Hematopoietic multipotent progenitor cell (in vitro differentiated cells): ENCODE data around the gene GNAL. TPM values are rescaled to one million over a fixed set of nuclear protein-coding genes. Genes with fewer than 3 reads are reported as not detected.
"Not testable (repeated sequence)": the region's sequence is repeated elsewhere in the genome, so short reads cannot be mapped to it uniquely, and the experiment has no call there.

Experiments used
- DNase-seq, 3 donors: peaks; one replicate each; pipeline ENCODE4 v3.0.0-alpha.2; 2011 to 2015; ENCODE audit warnings: low read depth in 2 of 3, low spot score in 2 of 3
- total RNA-seq: library from RNA; depleted of rRNA; stranded (reverse); fragments of >200 nt; gene quantifications from one replicate; pipeline ENCODE4 v1.2.3, GENCODE V29; 2012

The GNAL gene
- total RNA-seq, 1 donor = 0.27 TPM

DNA sequence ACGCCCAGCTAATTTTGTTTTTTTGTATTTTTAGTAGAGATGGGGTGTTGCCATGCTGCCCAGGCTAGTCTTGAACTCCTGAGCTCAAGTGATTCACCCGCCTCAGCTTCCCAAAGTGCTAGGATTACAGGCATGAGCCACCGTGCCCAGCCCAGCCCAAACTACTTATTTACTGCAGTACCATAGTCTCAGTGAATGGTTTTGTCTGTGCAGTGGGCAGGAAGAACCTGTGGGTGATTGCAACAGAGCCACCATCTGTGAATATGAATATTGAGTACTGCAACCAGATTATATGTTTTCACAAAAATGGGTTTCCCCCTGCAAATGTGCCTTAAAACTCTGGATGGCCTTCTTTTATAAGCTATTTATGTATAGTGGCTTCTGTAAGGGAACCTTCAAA lies 210.0 kb downstream of the GNAL start:
- no peak for DNase-seq

- DNase-seq = no peak
These were observed 212.9 kb downstream of the GNAL start for GRCh38 chr18:11901826-11902438.

GRCh38 chr18:11902522-11903292 lies 213.6 kb downstream of the GNAL start:
- no peak for DNase-seq

DNA sequence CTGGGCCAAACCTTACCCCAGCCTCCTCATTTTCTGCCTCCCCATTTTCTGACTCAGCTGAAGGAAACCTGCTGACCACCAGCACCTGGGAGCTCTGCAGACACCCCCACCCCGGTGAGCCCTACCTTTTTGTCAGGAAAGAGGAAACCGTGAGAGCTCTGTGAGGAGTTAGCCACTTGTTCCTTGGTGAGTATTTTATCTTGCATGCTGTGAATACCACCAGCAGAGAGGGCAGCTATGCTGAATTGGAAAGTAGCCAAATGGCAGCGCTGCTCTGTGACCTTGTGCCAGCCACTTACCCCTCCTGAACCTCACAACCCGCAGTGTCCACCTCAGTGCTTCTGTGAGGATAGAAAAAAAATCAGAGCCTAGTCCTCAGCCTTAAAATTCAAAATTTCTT lies 216.5 kb downstream of the GNAL start:
- DNase-seq = no peak

- no peak for DNase-seq
These were observed 217.1 kb downstream of the GNAL start for GRCh38 chr18:11906176-11906575.

DNA sequence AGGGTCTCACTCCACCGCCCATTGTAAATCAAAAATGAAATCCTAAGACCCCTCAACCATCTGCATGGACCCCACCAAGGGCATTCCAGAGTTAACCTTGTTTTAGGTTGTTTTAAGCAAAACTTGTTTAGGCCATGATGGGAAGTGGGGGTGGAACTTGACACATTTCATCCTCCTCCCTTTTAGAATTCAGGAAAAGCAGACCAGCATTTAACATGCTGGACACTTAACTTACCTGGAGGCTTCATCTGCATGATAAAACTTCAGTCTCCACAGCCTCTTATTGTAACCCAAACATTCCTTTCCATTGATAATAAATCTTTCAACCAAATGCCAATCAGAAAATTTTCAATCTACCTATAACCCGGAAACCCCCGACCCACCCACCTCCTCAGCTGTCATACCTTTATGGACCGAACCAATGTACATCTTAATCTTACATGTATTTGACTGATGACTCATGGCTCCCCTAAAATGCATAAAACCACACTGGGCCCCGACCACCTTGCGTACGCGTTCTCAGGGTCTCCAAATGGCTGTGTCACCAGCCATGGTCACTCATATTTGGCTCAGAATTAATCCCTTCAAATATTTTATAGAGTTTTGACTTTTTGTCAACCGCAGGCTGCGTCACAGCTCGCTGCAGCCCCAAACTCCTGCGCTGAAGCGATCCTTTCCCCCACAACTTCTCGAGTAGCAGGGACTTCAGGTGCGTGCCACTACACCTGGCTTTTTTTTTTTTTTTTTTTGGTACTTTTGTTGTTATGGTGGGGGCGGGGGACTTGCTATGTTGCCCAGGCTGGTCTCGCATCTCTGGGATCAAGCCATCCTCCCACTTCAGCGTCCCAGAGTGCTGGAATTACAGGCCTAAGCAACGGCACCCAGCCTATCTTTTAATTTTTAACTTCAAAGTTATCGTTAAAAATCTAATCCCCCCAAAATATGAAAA lies 218.1 kb downstream of the GNAL start:
- no peak for DNase-seq

DNA sequence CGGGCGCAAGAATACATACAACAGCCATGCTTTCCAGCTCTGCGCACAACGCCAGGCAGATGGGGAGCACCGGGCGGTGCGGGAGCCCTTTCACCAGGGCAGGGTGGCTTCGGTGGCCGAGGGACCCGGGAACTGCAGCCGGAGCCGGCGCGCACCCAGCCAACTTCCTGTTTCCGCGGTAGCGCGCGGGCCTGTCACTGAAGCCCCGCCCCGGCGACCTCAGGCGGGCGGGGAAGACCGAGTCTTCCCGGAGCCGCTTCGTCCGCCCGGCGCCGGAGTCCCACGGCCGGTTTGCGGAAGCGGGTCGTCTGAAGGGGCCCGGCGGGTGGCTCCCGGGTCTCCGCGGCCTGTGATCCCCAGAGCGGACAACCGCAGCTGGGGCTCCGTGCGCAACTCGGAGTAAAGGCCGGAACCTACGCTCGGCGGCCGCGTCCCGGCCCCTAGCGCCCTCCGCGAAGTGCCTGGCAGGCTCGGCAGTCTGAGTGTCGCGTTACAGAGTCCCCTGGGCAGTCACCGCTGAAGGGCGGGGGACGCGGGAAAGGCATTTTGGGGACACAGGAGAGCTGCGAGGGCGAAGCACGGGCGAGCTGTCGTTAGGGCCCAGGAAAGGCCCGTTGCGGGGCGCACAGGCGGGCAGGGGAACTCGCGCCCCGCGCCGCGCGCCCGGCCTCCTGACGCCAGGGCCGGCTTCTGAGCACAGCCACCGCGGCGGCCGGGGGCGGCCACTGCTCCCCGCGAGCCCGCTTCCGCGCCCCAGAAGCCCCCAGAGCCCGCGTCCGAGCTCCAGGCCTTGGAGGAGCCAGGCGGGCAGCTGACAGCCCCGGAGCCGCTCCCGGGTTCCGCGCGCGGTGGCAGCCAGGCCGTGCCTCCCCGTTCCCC lies 219.4 kb downstream of the GNAL start, which contains the start of gene MPPE1:
TSS of gene MPPE1 (minus strand) at position 136 of the 879 bp plus-strand sequence. CDS start 11,053 bp downstream, outside the sequence.
- DNase-seq = peak; percentile 60 to 91 (median 91)

- peak; percentile 21 to 42 (median 31) for DNase-seq
These were observed 220.0 kb downstream of the GNAL start for GRCh38 chr18:11909061-11909455.

DNA sequence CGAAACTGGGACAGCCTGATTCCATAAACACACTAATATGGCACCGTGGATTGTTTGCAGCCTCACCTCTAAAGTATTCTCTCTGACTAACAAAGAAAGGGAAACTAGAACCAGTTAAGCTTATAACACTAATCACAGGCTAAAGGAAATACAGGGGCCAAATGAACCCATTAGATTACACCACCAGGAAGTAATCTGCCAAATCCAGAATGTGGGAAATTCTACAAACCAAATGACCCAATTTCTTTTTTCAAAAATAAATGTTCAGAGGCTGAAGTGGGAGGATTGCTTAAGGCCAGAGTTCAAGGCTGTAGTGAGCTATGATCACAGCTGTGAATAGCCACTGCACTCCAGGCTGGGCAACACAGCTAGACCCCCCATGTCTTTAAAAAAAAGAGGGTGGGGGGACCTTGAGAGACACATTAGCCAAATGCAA lies 220.5 kb downstream of the GNAL start:
- DNase-seq = peak in 2 of 3 donors; percentile 11 to 38

DNA sequence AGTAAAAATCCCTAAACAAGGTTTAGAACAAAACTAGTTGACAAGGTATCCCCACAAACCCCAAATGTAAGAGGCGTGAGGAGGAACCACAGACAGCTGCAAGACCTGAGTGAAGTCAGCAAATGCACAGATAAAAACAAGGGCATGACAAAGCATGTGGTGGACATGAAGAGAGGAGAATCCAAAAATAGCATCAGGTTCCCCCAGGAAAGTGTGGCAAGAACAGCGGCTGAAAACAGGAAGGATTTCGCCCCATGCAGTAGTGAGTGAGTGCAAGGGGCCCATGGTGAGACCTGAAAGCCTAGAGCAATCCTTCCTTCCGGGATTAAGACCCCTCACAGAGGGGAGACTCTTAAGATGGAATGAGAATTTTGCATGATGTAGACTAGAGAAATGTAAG lies 227.8 kb downstream of the GNAL start:
- DNase-seq = peak in 2 of 3 donors; percentile 23 to 48

- not testable (repeated sequence) for DNase-seq
These were observed 230.5 kb downstream of the GNAL start for GRCh38 chr18:11919522-11919921.

- DNase-seq = no peak
These were observed 234.4 kb downstream of the GNAL start for GRCh38 chr18:11923450-11923849.

DNA sequence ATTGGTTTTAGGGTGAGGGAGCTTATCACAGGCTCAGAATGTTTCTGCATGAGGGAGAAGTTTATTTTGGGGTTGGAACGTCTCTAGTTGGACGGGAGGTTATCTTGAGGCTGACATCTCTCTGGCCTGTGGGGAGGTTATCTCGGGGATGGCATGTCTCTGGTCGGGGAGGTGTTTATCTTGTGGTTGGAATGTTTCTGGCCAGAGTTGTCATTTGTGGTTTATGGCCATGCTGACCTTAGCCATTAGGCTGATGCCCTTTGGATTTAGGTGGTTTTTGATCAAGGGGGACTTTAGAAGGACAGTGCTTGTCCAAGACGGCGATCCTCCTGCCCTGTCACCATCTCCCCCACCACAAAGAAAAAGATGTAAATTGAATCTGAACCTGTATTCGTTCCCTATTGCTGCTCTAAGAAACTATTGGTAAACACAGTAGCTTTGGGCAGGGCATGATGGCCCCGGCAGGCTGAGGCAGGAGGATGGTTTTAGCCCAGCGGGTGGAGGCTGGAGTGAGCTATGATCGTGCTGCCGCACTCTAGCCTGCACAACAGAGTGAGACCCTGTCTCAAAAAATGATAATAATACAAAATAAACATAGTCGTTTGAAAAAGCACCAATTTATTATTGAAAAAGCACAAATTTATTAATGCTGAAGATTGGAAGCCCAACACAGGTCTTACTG lies 236.9 kb downstream of the GNAL start:
- no peak for DNase-seq

- no peak for DNase-seq
These were observed 238.4 kb downstream of the GNAL start for GRCh38 chr18:11927497-11927896.

- no peak for DNase-seq
These were observed 243.3 kb downstream of the GNAL start for GRCh38 chr18:11932393-11932792.
